Kasumi-1 (cell line): ENCODE measurements around the gene OR2V1.
A peak's percentile ranks its signal among the peaks of the same experiment; 100 is the strongest.
"Not testable (repeated sequence)": the region's sequence is repeated elsewhere in the genome, so short reads cannot be mapped to it uniquely, and the experiment has no call there.

Experiments used
- DNase-seq, 2 experiments: peaks; one replicate each; lab custom pipeline; 2025; lab: John Stamatoyannopoulos, UW

The OR2V1 gene

DNA sequence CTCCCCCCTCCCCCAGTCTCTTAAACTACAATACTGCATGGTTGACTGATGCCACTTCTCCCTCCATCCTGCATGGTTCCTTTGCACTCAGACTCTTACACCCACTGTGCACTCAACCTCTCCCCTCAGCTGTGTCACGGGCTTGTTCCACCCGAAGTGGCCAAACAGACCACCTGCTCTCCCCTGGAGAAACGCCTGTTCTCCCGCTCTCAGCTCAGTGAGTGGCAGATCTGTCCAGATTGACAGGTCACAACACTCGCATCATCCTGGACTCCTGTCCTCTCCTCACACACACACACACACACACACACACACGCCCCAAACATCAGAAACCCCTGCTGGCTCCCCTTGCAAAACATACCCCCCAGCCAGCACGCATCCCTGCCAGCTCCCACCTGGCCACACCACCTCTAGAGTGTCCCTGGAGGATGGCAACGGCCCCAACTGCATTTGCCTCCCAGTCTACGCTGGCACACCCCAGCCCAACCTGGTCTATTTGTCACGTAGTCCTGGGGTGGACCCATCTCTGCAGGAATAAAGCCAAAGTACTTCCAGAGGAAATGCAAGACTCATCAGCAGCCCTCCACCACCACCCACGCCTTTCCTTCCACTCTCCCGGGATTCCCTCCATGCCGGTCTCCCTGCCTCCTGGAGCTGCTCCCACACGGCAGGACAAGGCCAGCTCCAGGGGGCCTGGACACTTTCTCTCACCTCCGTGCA lies 2.9 kb downstream of the OR2V1 start:
- no peak for DNase-seq

DNA sequence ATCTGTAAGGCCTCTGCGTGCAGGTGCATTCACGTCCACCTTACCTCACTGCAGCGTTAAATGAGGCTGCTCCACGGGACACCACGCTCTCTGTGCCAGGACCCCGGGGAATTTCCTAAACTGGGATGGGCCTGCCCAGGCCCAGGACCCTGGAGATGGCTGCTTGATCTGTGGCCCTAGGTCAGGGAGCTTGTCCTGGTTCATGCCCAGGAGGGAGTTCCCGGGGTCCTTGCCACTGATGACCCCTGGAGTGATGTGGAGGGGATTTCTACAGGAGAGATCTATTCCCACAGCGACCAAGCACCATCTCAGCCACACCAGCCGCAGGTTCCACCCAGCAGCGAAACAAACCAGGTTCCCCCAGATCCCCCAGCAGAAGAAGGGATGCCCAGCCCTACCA lies 3.5 kb downstream of the OR2V1 start:
- DNase-seq, result no peak

DNA sequence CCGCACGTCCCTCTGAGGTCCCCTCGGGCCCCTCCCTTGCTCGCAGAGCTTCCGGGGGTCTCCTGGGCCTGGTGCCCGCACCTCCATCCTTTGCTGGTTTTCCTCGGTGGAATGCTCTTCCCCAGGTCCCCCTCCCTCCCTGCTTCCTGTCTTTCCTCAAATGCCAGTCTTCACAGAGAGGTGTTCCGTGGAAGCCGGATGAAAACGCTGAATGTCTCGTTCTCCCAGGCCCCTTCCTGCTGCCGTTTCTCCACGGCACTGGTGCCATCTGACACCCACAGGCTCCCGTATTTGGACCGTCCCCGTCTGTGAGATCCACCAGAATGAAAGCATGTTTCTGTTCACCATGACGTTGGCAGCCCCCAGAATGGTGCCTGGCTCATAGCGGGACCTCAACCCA lies 4.1 kb downstream of the OR2V1 start:
- DNase-seq, result no peak

DNA sequence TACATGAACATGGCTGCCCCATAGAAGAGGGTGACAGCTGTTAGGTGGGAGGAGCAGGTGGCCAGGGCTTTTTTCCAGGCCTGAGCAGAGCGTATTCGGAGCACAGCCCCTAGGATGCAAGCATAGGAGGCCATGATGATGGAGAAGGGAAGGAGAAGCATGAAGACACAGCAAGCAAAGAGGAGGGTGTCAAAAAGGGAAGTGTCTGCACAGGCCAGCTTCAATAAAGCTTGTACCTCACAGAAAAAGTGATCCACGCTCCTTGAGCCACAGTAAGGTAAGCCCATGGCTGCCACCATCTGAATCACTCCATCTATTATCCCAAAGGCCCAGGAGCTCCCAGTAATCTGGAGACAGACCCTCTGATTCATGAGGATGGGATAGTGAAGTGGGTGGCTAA lies 6.4 kb downstream of the OR2V1 start:
- no peak for DNase-seq

DNA sequence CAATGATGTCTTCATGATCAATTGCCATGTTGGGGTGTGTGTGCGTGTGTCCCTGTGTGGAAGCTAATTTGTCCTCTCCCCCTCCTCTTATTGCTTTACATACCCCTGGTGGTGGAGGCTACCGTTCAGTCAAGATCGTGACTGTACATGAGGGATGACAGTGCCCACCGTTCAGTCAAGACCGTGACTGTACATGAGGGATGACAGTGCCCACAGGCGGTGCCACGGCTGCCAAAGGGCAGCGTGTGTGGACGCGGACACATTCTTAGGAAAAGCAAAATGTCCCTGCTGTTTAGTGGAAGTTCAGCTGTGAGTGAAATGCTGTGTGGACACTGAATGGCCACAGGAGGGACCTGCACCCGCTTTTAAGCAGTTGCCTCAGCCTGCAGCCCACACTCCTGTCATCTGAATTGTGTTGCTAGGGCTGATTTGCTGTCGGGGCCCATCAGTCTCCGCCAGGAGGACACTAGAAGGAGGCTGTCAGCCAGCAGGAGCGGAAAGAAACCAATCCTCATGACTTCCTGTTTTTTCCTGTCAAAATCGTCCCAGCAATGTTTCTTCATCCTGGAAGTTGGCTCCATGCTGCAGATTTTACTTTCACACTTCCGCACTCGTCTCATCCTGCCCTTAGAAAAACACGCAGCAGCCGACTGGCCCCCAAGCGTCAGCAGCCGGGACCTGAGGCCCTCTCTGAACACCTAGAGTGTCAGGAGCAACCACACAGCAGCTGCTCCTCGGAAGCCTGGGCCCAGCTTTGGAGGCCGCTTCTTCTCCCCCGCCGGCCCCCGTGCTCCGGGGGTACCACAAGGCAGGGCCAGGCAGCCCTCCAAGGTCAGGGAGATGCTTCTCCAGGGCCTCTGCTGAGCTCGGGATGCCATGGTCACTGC lies 9.1 kb downstream of the OR2V1 start:
- peak; percentile 16 to 30 for DNase-seq

DNA sequence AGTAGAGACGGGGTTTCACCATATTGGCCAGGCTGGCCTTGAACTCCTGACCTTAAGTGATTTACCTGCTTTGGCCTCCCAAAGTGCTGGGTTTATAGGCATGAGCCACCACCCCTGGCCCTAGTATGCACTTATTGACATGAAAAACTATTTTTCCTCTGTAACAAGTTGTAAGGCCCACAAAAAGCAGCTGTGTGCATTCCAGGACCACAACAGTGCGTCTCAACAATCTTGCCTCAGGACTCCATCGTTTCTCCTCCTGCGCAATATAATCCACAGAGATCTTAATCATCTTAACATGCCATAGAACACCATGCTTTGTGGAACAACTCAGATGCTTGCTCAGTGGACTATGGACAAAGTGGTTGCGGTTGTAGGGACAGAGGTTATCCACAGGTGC lies 10.2 kb downstream of the OR2V1 start:
- DNase-seq, result no peak

DNA sequence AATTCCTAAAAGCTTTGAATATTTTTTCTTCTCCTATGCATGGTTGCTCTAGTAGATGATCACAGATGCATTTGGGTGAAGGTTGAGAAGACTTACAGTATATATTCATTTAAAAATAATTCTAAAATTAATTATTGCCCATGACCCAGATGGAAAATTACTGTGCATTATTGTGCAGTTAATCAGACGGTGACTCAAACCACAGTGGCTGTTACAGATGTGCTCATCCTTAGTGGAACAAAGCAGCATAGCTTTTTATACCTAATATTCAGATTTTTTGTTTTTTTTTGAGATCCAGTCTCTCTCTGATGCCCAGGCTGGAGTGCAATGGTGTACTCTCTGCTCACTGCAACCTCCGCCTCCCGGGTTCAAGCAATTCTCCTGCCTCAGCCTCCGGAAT lies 10.7 kb downstream of the OR2V1 start:
- DNase-seq, result no peak

DNA sequence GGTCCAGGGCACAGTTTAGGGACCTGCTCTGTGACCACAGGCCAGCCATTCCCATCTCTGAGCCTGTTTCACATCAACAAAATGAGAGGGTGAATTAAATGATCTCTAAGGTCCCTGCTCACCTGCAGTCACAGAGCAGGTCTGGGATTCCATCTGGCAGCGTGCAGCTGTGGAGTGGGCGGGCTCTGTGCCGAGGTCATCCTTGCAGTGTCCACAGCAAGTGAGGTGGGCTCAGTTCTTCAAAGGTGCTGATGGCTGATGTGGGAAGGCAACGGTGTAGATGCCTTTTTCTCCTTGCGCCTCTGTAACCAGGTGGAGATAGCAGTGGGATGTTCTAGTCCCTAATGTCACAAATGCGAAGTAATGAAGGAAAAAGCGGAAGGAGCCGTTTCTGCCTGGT lies 11.9 kb downstream of the OR2V1 start:
- DNase-seq, result no peak

DNA sequence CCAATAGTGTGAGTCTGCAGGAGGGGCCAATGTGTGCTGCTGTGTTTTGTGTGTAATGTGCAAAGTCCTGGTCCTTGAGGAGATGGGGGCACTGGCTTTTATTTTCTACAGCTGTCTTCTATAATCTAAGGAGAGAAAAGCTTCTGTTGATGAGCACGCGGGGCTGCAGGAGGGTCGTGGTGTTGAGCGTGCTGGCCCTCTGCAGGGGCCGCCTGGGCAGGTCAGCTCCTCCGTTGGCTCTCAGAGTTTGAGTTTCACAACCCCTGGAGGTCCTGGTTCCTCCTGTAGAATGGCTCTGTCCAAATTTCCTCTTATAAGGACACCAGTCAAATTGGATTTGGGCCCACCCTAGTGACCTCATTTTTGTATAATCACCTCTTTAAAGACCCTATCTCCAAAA lies 12.6 kb downstream of the OR2V1 start:
- DNase-seq, result no peak

DNA sequence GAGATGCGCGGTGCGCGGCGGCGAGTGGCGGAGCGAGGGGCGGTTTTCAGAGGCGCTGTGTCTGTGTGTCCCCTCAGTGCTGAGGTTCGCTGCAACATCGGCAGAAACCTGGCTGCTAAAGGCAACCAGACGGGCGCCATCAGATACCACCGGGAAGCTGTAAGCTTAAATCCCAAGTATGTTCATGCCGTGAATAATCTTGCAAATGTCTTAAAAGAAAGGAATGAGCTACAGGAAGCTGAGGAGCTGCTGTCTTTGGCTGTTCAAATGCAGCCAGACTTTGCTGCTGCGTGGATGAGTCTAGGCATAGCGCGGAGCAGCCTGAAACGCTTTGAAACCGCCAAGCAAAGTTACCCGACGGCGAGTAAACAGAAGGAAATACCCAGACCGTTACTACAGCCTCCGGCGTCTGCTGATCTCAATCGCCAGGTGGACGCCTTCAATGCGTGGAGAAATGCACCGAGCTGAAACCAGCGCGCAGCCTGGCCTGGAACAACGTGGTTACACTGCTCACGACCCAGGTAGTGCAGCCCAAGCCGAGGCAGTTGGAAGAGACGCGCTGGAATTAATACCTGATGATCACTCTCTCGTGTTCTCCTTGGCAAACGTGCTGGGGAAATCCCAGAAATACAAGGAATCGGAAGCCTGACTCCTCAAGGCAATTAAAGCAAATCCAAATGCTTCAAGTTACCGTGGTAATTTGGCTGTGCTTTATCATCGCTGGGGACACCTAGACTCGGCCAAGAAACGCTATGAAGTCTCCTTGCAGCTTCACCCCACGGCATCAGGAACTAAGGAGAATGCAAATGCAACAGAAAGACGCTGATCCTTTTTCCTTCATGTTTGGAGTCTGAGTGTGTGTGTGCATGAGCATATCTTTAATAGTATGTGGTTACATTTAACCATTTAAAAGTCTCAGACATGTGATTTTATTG lies 15.9 kb downstream of the OR2V1 start:
- DNase-seq, result no peak

DNA sequence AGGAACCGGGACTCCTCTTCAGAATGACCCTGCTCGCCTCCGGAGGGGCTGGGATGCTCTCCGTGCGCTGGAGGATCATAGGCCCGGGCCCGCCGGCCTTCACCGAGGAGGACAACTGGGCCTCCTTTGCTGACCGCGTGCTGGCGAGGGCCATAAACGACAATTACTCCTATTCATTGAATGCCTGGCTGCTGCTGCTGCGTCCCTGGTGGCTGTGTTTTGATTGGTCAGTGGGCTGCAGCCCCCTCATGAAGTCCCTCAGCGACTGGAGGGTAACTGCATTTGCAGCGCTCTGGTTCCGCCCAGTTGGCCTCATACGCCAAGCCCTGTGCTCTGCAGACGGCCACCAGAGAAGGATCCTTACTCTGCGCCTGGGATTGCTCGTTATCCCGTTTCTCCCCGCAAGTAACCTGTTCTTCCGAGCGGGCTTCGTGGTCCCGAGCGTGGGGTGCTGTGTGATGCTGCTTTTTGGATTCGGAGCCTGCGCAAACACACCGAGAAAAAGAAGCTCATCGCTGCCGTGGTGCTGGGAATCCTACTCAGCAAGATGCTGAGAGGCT lies 16.6 kb downstream of the OR2V1 start:
- DNase-seq, result no peak

DNA sequence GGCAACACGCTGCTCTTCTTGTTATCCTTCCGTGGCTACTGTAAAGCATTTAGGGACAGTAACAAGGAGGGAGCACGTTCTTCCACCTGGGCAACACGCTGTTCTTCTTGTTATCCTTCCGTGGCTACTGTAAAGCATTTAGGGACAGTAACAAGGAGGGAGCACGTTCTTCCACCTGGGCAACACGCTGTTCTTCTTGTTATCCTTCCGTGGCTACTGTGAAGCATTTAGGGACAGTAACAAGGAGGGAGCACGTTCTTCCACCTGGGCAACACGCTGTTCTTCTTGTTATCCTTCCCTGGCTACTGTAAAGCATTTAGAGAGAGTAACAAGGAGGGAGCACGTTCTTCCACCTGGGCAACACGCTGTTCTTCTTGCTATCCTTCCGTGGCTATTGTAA lies 17.4 kb downstream of the OR2V1 start:
- not testable (repeated sequence) for DNase-seq

DNA sequence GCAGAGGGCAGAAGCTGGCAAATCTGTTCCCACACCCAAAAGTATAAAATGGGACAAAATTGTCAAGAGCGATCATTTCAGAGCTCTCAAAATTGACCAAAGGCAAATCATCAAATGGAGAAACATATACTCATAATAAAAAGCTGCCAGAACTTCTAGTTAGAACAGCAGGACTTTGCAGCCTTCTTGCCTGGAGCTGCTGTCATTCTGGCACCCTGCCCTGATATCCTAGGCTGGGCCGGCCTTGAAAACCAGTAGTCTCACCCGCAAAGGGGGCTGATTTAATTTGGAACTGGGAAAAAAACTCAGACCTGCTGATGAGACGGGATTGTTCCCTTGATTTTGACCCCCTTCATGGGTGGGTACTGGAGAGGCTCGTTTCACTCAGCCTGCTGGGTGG lies 18.5 kb downstream of the OR2V1 start:
- no peak for DNase-seq

DNA sequence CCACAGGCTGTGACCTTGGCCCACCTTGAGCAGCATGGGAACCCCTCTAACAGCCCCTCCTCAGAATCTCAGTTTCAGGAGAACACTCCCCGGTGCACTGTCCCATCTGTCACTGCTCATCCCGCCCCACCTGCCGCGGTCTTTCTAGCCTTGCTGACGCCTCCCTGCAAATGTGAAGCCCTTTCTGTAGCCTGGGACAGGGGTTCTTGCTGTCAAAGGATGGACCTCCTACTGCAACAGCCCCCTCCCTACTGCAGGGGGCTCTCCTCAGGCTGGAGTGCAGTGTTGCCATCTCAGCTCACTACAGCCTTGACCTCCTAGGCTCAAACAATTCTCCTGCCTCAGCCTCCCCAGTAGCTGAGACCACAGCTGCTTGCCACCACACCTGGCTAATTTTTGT lies 20.0 kb downstream of the OR2V1 start:
- DNase-seq, result no peak

DNA sequence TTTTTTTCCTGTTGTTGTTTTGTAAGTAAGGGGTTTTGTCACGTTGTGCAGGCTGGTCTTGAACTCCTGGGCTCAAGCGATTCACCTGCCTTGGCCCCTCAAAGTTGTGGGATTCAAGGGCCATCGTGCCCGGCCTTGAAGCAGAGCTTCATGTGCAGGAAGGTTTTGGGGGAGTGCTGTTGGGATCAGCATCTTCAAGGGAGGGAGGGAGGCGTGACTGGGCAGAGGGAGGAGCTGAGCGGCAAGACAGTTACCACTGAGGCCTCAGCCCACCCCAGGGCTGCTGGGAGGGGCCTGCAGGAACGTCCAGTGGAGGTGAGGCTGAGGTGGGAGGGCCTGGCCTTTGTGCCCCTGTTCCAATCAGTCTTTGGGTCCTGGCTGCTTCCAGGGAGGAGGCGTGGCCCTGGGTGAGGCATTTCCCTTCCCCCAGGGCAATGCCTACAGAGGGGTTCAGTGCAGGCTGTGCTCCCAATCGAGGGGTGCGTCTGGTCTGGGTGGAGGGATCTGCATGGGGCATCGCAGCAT lies 21.4 kb downstream of the OR2V1 start:
- no peak for DNase-seq

DNA sequence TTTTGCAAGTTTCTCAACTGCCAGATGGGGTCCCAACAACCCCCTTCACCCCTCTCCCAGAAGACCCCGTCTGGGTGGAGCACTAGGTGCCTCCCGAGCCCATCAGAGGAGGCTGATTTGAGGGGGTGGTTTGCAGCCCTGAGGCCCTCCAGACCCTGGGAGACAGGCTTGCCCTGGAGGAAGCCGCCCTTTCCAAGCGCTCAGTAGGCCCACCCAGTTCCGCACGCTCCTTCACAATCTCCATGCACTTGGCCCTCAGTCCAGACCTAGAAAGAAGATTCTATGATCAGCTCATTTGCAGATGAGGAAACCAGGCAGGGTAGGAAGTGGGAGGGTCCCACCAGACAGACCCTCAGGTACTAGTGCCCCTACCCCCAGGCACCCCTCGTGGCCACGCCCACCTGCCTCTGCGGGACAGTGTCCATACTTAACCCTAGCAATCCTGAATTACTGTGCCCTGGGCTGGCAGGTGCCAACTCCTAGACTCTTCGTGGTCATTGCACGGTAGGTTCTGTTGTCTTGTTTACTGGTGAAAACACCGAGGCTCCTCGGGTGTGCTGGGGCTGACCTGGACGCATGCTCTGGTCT lies 22.3 kb downstream of the OR2V1 start:
- no peak for DNase-seq

DNA sequence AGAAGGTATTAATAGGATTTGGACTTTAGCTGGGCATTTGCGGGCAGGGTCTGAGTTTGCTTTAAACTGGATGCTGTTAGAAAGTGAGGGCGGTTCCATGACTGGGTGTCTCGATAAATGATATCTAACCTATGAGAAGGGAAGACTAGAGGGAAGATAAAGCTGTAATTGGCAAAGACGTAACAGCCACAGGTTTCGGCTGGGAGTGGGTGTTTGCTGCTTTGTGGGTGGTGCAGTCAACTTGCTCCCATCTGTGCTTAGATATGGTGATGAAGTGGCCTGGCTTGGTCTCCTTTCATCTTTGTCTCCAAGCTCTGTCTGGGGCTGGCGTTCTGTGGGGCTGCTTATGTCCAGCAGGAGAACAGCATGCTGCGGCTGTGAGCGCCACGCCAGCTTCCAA lies 23.3 kb downstream of the OR2V1 start:
- DNase-seq, result no peak

DNA sequence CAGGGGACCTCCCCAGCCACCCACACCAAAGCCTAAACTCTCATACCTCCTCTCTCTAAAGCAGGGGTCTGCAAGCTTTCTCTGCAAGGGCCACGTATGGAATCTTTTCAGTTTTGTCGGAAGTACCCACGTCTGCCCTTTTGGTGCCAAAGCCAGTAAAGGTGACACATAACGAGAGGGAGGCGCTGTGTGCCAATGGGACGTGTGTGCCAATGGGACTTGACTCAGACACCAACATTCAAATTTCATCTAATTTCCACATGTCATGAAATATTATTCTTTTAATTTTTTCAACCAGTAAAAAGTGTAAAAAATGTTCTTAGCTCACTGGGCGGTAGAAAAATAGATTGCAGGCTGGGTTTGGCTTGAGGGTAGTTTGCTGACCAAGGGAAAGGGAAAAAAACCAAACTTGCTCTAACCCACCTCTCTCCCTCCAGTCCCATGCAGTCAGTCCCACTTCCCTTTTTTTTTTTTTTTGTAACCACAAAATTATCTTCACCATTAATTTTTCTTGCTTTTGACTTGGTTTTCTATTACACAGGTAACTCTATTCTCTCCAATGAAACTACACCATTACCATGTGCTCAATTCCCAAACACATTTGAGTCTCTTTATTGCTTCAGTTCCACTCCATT lies 25.5 kb downstream of the OR2V1 start:
- no peak for DNase-seq

DNA sequence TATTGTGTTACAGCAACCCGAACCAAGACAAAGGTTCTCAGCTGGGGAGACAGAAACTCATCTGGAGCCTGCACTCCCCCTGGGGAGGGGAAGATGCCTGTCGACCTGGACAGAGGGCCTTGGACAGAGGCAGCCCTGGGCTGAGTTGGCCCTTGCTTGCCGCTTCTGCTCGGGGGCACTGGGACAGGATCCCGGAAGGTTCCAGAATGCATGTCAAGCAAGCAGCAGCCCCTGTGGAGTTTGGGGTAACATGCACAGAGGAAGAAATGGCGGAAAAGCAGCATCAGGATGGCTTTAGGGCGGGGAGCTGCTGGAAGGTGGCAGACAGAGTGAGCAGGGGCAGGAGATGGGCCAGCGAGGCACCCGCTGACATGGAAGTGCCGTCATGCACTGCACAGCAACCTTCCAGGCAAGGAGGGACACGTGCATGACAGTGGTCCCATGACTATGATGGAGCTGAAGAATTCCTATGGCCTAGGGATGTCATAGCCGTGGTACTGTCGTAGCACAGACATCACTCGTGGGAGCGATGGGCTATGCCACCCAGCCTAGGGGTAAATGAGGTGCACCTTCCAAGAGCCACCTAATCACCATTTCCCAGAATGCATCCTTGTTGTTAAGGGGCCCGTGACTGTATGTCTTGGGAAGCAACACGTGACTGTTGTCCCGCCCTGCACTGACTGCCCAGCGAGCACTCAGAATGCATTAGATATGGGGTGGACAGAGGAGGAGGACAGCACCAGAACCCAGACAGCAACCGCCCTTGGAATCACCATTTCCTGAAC lies 26.2 kb downstream of the OR2V1 start:
- DNase-seq, result not testable (repeated sequence)

DNA sequence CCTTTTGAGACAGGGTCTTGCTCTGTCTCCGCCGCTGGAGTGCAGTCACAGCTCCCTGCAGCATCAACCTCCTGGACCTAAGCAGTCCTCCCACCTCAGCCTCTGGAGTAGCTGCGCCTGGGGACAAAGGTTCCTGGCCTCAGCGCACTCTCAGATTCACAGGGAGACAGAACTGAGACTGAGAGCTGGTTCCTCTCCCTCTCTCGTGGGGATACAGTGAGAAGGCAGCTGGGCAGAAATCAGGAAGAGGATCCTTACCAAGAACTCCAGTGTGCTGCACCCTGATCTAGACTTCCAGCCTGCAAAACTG lies 26.8 kb downstream of the OR2V1 start:
- not testable (repeated sequence) for DNase-seq
